H1 (cell line): ENCODE results near the gene NLK. TPM values are rescaled to one million over a fixed set of nuclear protein-coding genes. Genes with fewer than 3 reads are reported as not detected.

ENCODE experiments used
- CTCF ChIA-PET: fragments of 300-600 bp; sonication (Branson Sonifier 250); formaldehyde crosslinking; loops from one replicate; lab custom pipeline; 2021; ENCODE audit not compliant: partially characterized antibody; lab: Charles Lee
- POLR2A ChIA-PET: fragments of 300-600 bp; sonication (Branson Sonifier 250); formaldehyde crosslinking; loops from one replicate; lab custom pipeline; 2021; ENCODE audit warnings: inconsistent platforms; ENCODE audit not compliant: partially characterized antibody; lab: Charles Lee
- DNase-seq, 2 experiments: peaks; one replicate each; pipeline versions ENCODE4 v3.0.0 to v3.0.0-alpha.2; 2010 to 2022; ENCODE audit warnings: low spot score in 2 of 2, low read depth in 1 of 2, mixed read lengths in 1 of 2
- FAIRE-seq: peaks from 2 replicates; lab custom pipeline; 2011; peaks lifted over from hg19 to GRCh38; lab: Jason Lieb, UNC
- H2AFZ ChIP-seq: 2 replicates; pipeline ENCODE4 v1.8.1; 2012; ENCODE audit warnings: low read length, inconsistent platforms
- H2AK5ac ChIP-seq: 2 replicates; pipeline ENCODE4 v1.6.1; 2013; ENCODE audit warnings: low read depth, low read length
- H2BK120ac ChIP-seq: replicated peaks from 2 replicates; pipeline ENCODE3; 2013; ENCODE audit warnings: low read depth, low read length, inconsistent platforms
- H2BK12ac ChIP-seq: 2 replicates; pipeline ENCODE4 v1.6.1; 2013; ENCODE audit warnings: low read depth, low read length
- H2BK15ac ChIP-seq: 2 replicates; pipeline ENCODE4 v1.6.1; 2013; ENCODE audit warnings: low read length
- H2BK20ac ChIP-seq: 2 replicates; pipeline ENCODE4 v1.6.1; 2013; ENCODE audit warnings: low read length
- H2BK5ac ChIP-seq: 2 replicates; pipeline ENCODE4 v1.6.1; 2013; ENCODE audit warnings: low read depth, low read length
- H3K14ac ChIP-seq: 2 replicates; pipeline ENCODE4 v1.6.1; 2013; ENCODE audit warnings: inconsistent platforms; ENCODE audit not compliant: insufficient read length
- H3K18ac ChIP-seq: 2 replicates; pipeline ENCODE4 v1.6.1; 2013; ENCODE audit warnings: low read length; ENCODE audit errors: extremely low read depth
- H3K23ac ChIP-seq: 2 replicates; pipeline ENCODE4 v1.6.1; 2013; ENCODE audit warnings: inconsistent platforms; ENCODE audit not compliant: insufficient read length
- H3K23me2 ChIP-seq: 2 replicates; pipeline ENCODE4 v1.6.1; 2013; ENCODE audit warnings: low read depth, low read length
- H3K27ac ChIP-seq: 2 replicates; pipeline ENCODE4 v1.6.1; 2011; ENCODE audit warnings: low read depth, low read length, inconsistent platforms
- H3K27me3 ChIP-seq, 4 experiments: replicated peaks in 1 of 4; 1 replicate in 1 of 4; 2 replicates in 3 of 4; pipeline versions ENCODE4 v1.6.1 to v1.8.1; 2011 to 2013; ENCODE audit warnings: low read length in 3 of 4, mild to moderate bottlenecking in 3 of 4, inconsistent platforms in 2 of 4, mixed read lengths in 2 of 4, moderate library complexity in 1 of 4; ENCODE audit not compliant: control insufficient read depth in 3 of 4, insufficient read depth in 3 of 4; ENCODE audit errors: extremely low read depth in 1 of 4
- H3K36me3 ChIP-seq, 4 experiments: 2 replicates each; pipeline versions ENCODE4 v1.6.1 to v1.8.1; 2011 to 2013; ENCODE audit warnings: mild to moderate bottlenecking in 4 of 4, low read length in 3 of 4, moderate library complexity in 2 of 4, control low read depth in 1 of 4, inconsistent platforms in 1 of 4; ENCODE audit not compliant: insufficient read depth in 4 of 4, control insufficient read depth in 2 of 4
- H3K4ac ChIP-seq: replicated peaks from 2 replicates; pipeline ENCODE3; 2013; ENCODE audit warnings: low read length, low read depth, mixed read lengths, inconsistent platforms; ENCODE audit not compliant: insufficient read length
- H3K4me1 ChIP-seq, 4 experiments: replicated peaks in 1 of 4; 1 replicate in 1 of 4; 2 replicates in 3 of 4; pipeline versions ENCODE4 v1.6.1 to v1.8.1; 2011 to 2013; ENCODE audit warnings: low read length in 3 of 4, inconsistent platforms in 2 of 4, mixed read lengths in 1 of 4; ENCODE audit not compliant: insufficient read depth in 4 of 4, control insufficient read depth in 3 of 4
- H3K4me2 ChIP-seq, 2 experiments: 2 replicates each; pipeline versions ENCODE4 v1.6.1 to v1.8.1; 2011 to 2013; ENCODE audit warnings: low read depth in 2 of 2, low read length in 2 of 2, control low read depth in 1 of 2, inconsistent platforms in 1 of 2, mild to moderate bottlenecking in 1 of 2; ENCODE audit not compliant: insufficient read depth in 1 of 2
- H3K4me3 ChIP-seq, 4 experiments: fragments of 200-600, 300-600 bp in 1 of 4; sonication (generic), shearing (Covaris generic), sonication (Bioruptor Twin) in 1 of 4; 2 replicates each; pipeline versions ENCODE4 v1.5.1 to v1.8.1; 2011 to 2016; ENCODE audit warnings: low read length in 4 of 4, low read depth in 3 of 4, control low read depth in 2 of 4, inconsistent platforms in 2 of 4, mild to moderate bottlenecking in 2 of 4, mixed read lengths in 1 of 4, moderate library complexity in 1 of 4; ENCODE audit not compliant: insufficient read depth in 2 of 4; ENCODE audit errors: extremely low read depth in 1 of 4
- H3K56ac ChIP-seq: replicated peaks from 2 replicates; pipeline ENCODE3; 2013; ENCODE audit warnings: low read depth, mild to moderate bottlenecking, mixed read lengths, low read length, inconsistent platforms; ENCODE audit not compliant: insufficient read length
- H3K79me1 ChIP-seq: 2 replicates; pipeline ENCODE4 v1.6.1; 2013; ENCODE audit warnings: low read depth, low read length, control low read depth
- H3K79me2 ChIP-seq, 2 experiments: 2 replicates each; pipeline versions ENCODE4 v1.6.1 to v1.8.1; 2012 to 2013; ENCODE audit warnings: low read length in 2 of 2, mild to moderate bottlenecking in 2 of 2, inconsistent platforms in 1 of 2; ENCODE audit not compliant: insufficient read depth in 2 of 2, control insufficient read depth in 1 of 2
- H3K9ac ChIP-seq, 4 experiments: replicated peaks in 1 of 4; 1 replicate in 1 of 4; 2 replicates in 3 of 4; pipeline versions ENCODE4 v1.6.1 to v1.8.1; 2011 to 2013; ENCODE audit warnings: low read depth in 3 of 4, low read length in 3 of 4, control low read depth in 2 of 4, mild to moderate bottlenecking in 2 of 4, moderate library complexity in 2 of 4, inconsistent platforms in 1 of 4; ENCODE audit errors: extremely low read depth in 1 of 4
- H3K9me3 ChIP-seq, 2 experiments: 2 replicates each; pipeline versions ENCODE4 v1.6.1 to v1.8.1; 2012 to 2013; ENCODE audit warnings: mild to moderate bottlenecking in 2 of 2, moderate library complexity in 2 of 2, control low read depth in 1 of 2, inconsistent platforms in 1 of 2, low read depth in 1 of 2, low read length in 1 of 2, mixed read lengths in 1 of 2; ENCODE audit not compliant: insufficient read depth in 2 of 2
- H4K20me1 ChIP-seq, 2 experiments: replicated peaks in 1 of 2; 2 replicates each; pipeline versions ENCODE3 to v1.8.1; 2011 to 2013; ENCODE audit warnings: inconsistent platforms in 2 of 2, low read length in 2 of 2, mild to moderate bottlenecking in 1 of 2; ENCODE audit not compliant: insufficient read depth in 2 of 2, control insufficient read depth in 1 of 2
- H4K5ac ChIP-seq: 2 replicates; pipeline ENCODE4 v1.6.1; 2013; ENCODE audit warnings: low read length, low read depth, mixed read lengths, inconsistent platforms; ENCODE audit not compliant: insufficient read length
- H4K8ac ChIP-seq: 2 replicates; pipeline ENCODE4 v1.8.0; 2013; ENCODE audit warnings: mild to moderate bottlenecking, moderate library complexity, low read length, inconsistent platforms; ENCODE audit not compliant: insufficient read depth; ENCODE audit errors: extremely low read depth
- H4K91ac ChIP-seq: replicated peaks from 2 replicates; pipeline ENCODE3; 2013; ENCODE audit warnings: low read length, mixed read lengths, inconsistent platforms; ENCODE audit not compliant: insufficient read length
- NRF1 ChIP-seq: IDR thresholded peaks from 2 replicates; pipeline ENCODE4 v1.6.1; 2011; ENCODE audit warnings: mild to moderate bottlenecking, low read depth, low read length, improper control_type of control experiment
- WGBS, 2 experiments: shearing (Covaris generic) in 1 of 2; methylation state at CpG; one replicate each; pipeline versions ENCODE4 v1.1.6 to v1.1.7; 2013 to 2015; ENCODE audit warnings: low lambda C conversion rate in 2 of 2, mixed read lengths in 2 of 2, inconsistent platforms in 1 of 2, low coverage in 1 of 2, missing lambda C conversion rate in 1 of 2; ENCODE audit not compliant: insufficient replicate concordance in 2 of 2, insufficient coverage in 1 of 2, insufficient read length in 1 of 2; ENCODE audit errors: extremely low coverage in 1 of 2, missing lambda C conversion rate in 1 of 2; 5-methylcytosine and 5-hydroxymethylcytosine counted together
- polyA plus RNA-seq, 7 experiments: library from polyadenylated mRNA; depleted of rRNA in 3 of 7; stranded (reverse) in 5 of 7; unstranded in 2 of 7; fragments of >200 nt in 5 of 7; fragments of 200-250 nt in 2 of 7; gene quantifications; 1 replicate in 5 of 7; 2 replicates in 1 of 7; 4 replicates in 1 of 7; pipeline versions ENCODE4 v1.2.1 to v1.2.3, GENCODE V29; 2011 to 2013; ENCODE audit warnings: missing spikeins in 2 of 7, mixed read lengths in 2 of 7
- total RNA-seq: library from RNA; stranded (reverse); fragmentation: NEBNext Ultra II Directional; extraction: Animal tissue kit (Norgen Biotek cat#: 25700); gene quantifications from 2 replicates; pipeline ENCODE4 v1.2.1, GENCODE V29; 2021

Gene NLK
- total and polyA plus RNA-seq, 2 of the 8 experiments (the other 6 are each of a cell fraction or from before 2014, with no cell fraction given), result 30.8 to 49.9 TPM

DNA sequence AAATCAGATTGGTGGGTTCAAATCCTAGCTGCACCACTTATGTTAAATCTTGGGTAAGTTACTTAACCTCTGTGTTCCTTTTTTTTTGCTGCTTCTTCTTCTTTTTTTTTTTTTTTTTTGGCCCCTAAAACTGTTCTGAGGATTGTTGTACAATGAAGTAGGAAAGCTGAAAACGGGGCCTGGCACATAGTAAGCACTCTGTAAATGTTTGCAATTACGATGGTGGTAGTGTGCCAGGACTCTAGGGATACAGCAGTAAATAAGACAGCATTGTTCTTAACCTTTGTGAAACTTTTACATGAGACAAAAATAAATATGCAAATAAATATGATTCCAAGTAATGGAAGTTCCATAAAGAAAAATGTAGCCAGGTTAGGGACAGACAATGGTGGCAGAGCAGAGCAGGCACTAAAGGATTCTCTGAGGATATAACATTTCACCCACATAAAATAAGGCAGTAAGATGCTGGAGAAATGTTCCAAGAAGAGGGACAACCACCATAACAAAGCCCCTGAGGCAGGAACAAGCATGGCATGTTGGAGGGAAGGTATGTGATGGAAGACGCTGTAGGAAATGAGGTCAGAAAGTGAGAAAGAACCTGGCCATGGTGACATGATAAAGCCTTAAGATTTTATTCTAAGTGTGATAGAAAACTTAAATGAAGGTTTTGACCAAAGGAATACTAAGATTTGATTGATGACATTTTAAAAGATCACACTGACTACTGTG lies 127.3 kb downstream of the NLK start:
- Histone ChIP-seq H3K4me1 (peaks cover 4 to 26% (median 19%) of the 10 kb centered on the region in 4 experiments; a peak in 5 of 7 replicates), H4K8ac (no peak overlapping the region), H3K79me1 (no peaks in the 10 kb centered on the region), H3K23ac (no peak overlapping the region), H4K5ac (no peak overlapping the region), H3K9me3 (no peaks in the 10 kb centered on the region), H3K27ac (no peak overlapping the region), H3K14ac (no peak overlapping the region), H3K4me3 (no peak overlapping the region), H2AK5ac (peak overlapping the region; percentile 56; the same call in 1 of the 2 replicates), H4K91ac (no peak overlapping the region), H2BK120ac (no peak overlapping the region), H3K18ac (no peak overlapping the region), H3K27me3 (no peaks in the 10 kb centered on the region), H3K79me2 (no peaks in the 10 kb centered on the region), H3K56ac (no peak overlapping the region), H3K23me2 (no peaks in the 10 kb centered on the region), H2BK12ac (peak overlapping the region; percentile 86; the same call in 1 of the 2 replicates), H4K20me1 (no peaks in the 10 kb centered on the region), H3K9ac (no peak overlapping the region), H2BK5ac (no peak overlapping the region), H3K4ac (no peak overlapping the region), H2BK20ac (no peak overlapping the region), H3K36me3 (peaks cover 3 to 10% (median 8%) of the 10 kb centered on the region in 4 experiments; a peak in 4 of 8 replicates), H2BK15ac (no peak overlapping the region), H2AFZ (no peak overlapping the region), H3K4me2 (no peak overlapping the region)
- CTCF ChIA-PET, result interaction anchor here (1.1 kb wide), 1 partner anchor 63 kb away, joined by 4 read pairs; no protein-coding TSS in a partner anchor
- 93% methylated on average over 3 of the region's 3 CpGs; no CpG with 5 or more reads in 1 of the 2 experiments for WGBS, 2 experiments
- DNase-seq, result no peak
- peak; percentile 28 for FAIRE-seq
- POLR2A ChIA-PET, result no interaction called here
- TF ChIP-seq NRF1, result no peak
